Lower leg skin (tissue), 4 donors: ENCODE measurements around the gene AGRN. TPM values are rescaled to one million over a fixed set of nuclear protein-coding genes. Genes with fewer than 3 reads are reported as not detected.
A peak's percentile ranks its signal among the peaks of the same experiment; 100 is the strongest.

Experiments used
- DNase-seq, 2 donors: peaks; one replicate each; pipeline ENCODE4 v3.0.0-alpha.2; 2019; ENCODE audit warnings: low spot score in 2 of 2
- H3K4me3 ChIP-seq: fragments of 200-600 bp; sonication (generic); 2 replicates; pipeline ENCODE4 v1.5.1; 2017; ENCODE audit warnings: mild to moderate bottlenecking, low read depth; ENCODE audit not compliant: poor library complexity, severe bottlenecking
- POLR2A ChIP-seq, 2 donors: fragments of 450-650 bp; IDR thresholded peaks; one replicate each; pipeline ENCODE4 v1.6.1; 2016 to 2017; ENCODE audit warnings: antibody characterized with exemption in 2 of 2, mild to moderate bottlenecking in 1 of 2, moderate library complexity in 1 of 2
- WGBS, 2 donors: methylation state at CpG; one replicate each; pipeline ENCODE4 v1.1.5; 2018; 5-methylcytosine and 5-hydroxymethylcytosine counted together
- intact Hi-C: fragments of 100-400 bp; cut with DNase I; formaldehyde crosslinking; loops from one replicate; pipeline ENCODE4 v1.15.0; 2023; ENCODE audit warnings: low total_unique reads
- total RNA-seq, 4 donors: library from RNA; depleted of rRNA; stranded (reverse); fragments of >200 nt; gene quantifications; one replicate each; pipeline ENCODE4 v1.1.0, GENCODE V29; 2016
- TF ChIP-seq, protein P1 (sequence below), 3 donors: fragments of 450-650 bp; IDR thresholded peaks; one replicate each; pipeline ENCODE4 v1.5.1; 2016; ENCODE audit warnings: antibody characterized with exemption in 3 of 3, mild to moderate bottlenecking in 3 of 3, moderate library complexity in 2 of 3

AGRN gene
- total RNA-seq: 10 to 100 TPM; 36.9 to 55.8 (median 54.6) TPM

DNA sequence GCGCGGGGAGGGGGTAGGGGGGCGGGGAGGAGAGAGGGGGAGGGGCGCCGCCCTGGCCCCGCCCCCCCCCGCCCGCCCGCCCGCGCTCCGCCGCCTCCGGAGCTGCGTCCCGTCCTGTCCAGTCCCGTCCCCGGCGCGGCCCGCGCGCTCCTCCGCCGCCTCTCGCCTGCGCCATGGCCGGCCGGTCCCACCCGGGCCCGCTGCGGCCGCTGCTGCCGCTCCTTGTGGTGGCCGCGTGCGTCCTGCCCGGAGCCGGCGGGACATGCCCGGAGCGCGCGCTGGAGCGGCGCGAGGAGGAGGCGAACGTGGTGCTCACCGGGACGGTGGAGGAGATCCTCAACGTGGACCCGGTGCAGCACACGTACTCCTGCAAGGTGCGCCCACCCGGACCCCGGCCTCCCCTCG, at the start of gene AGRN:
TSS of gene AGRN (plus strand) at position 121 of the 405 bp plus-strand sequence. CDS start at position 174, 53 bp downstream.
- no peak for TF ChIP-seq POLR2A (IDR thresholded peaks at IDR 0.05)
- TF ChIP-seq, protein P1, sequence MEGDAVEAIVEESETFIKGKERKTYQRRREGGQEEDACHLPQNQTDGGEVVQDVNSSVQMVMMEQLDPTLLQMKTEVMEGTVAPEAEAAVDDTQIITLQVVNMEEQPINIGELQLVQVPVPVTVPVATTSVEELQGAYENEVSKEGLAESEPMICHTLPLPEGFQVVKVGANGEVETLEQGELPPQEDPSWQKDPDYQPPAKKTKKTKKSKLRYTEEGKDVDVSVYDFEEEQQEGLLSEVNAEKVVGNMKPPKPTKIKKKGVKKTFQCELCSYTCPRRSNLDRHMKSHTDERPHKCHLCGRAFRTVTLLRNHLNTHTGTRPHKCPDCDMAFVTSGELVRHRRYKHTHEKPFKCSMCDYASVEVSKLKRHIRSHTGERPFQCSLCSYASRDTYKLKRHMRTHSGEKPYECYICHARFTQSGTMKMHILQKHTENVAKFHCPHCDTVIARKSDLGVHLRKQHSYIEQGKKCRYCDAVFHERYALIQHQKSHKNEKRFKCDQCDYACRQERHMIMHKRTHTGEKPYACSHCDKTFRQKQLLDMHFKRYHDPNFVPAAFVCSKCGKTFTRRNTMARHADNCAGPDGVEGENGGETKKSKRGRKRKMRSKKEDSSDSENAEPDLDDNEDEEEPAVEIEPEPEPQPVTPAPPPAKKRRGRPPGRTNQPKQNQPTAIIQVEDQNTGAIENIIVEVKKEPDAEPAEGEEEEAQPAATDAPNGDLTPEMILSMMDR (IDR thresholded peaks at IDR 0.05): no peak
- intact Hi-C loops: no loop called here
- DNase-seq: no peak
- peak within 1 kb of the TSS; percentile 37 for H3K4me3 ChIP-seq
- 1% methylated on average over 36 of the region's 58 CpGs; no CpG with 5 or more reads in 1 of the 2 donors for WGBS, 2 donors

GRCh38 chr1:970242-970972, 49.5 kb upstream of the AGRN start:
- WGBS, 2 donors: 23 to 26% methylated on average over 30 to 33 of the region's 33 CpGs
- intact Hi-C loops: no loop called here
- TF ChIP-seq, protein P1 (IDR thresholded peaks at IDR 0.05): no peak
- no peak for TF ChIP-seq POLR2A (IDR thresholded peaks at IDR 0.05)
- DNase-seq: no peak
- no peak overlapping the region for H3K4me3 ChIP-seq

GRCh38 chr1:970973-971730, 48.8 kb upstream of the AGRN start:
- no peak for TF ChIP-seq POLR2A (IDR thresholded peaks at IDR 0.05)
- TF ChIP-seq, protein P1 (IDR thresholded peaks at IDR 0.05): no peak
- whole genome bisulfite sequencing, 2 donors: 22 to 30% methylated on average over 27 of the region's 42 CpGs
- no peak for DNase-seq
- no peak overlapping the region for H3K4me3 ChIP-seq
- intact Hi-C loops: no loop called here

- DNase-seq: no peak
- intact Hi-C loops: no loop called here
- 79 to 84% methylated on average over 23 to 28 of the region's 34 CpGs for WGBS, 2 donors
- TF ChIP-seq, protein P1 (IDR thresholded peaks at IDR 0.05): no peak
- no peak for TF ChIP-seq POLR2A (IDR thresholded peaks at IDR 0.05)
- H3K4me3 ChIP-seq: no peak overlapping the region
Observed at GRCh38 chr1:971751-972506, 48.0 kb upstream of the AGRN start.

GRCh38 chr1:972726-973458, 47.0 kb upstream of the AGRN start:
- intact Hi-C loops: no loop called here
- WGBS, 2 donors: 81 to 83% methylated on average over 20 to 28 of the region's 28 CpGs
- no peak overlapping the region for H3K4me3 ChIP-seq
- no peak for DNase-seq
- TF ChIP-seq POLR2A (IDR thresholded peaks at IDR 0.05): no peak
- TF ChIP-seq, protein P1 (IDR thresholded peaks at IDR 0.05): no peak
